IMR-90 (cell line): ENCODE data around the gene PIGN. TPM values are rescaled to one million over a fixed set of nuclear protein-coding genes. Genes with fewer than 3 reads are reported as not detected.

Source experiments
- ATAC-seq: fragments of 200-7000 bp; cut with Tn5 transposase; 2 replicates; pipeline ENCODE4 v1.9.1; 2020; ENCODE audit warnings: low read depth, mild to moderate bottlenecking, moderate library complexity
- BruUV-seq: library from RNA; stranded (reverse); fragments of 400-500 nt; replicated peaks from 2 replicates; lab custom pipeline; 2021; lab: Mats Ljungman, UMichigan
- CTCF ChIA-PET: fragments of 300-600 bp; formaldehyde crosslinking; extraction: SDS; loops from one replicate; lab custom pipeline; 2021; ENCODE audit warnings: antibody characterized with exemption; lab: Yijun Ruan, JAX
- POLR2A ChIA-PET: fragments of 300-600 bp; sonication (Branson Sonifier 250); formaldehyde crosslinking; loops from one replicate; lab custom pipeline; 2022; ENCODE audit warnings: antibody characterized with exemption; ENCODE audit not compliant: unreplicated experiment; lab: Charles Lee
- DNase-seq: peaks from one replicate; pipeline ENCODE4 v3.0.0; 2013
- H2AFZ ChIP-seq: replicated peaks from 2 replicates; pipeline ENCODE3; 2013; ENCODE audit warnings: low read length, mild to moderate bottlenecking; ENCODE audit not compliant: poor library complexity
- H2AK5ac ChIP-seq: 2 replicates; pipeline ENCODE4 v1.6.1; 2013; ENCODE audit warnings: low read depth, low read length, inconsistent platforms
- H2AK9ac ChIP-seq: replicated peaks from 2 replicates; pipeline ENCODE3; 2013; ENCODE audit warnings: mild to moderate bottlenecking, low read depth, low read length, moderate library complexity; ENCODE audit not compliant: poor library complexity
- H2BK120ac ChIP-seq: 2 replicates; pipeline ENCODE4 v1.6.1; 2013; ENCODE audit warnings: low read depth, low read length, inconsistent platforms
- H2BK15ac ChIP-seq: 3 replicates; pipeline ENCODE4 v1.6.1; 2013; ENCODE audit warnings: low read depth, low read length, inconsistent platforms
- H2BK20ac ChIP-seq: 2 replicates; pipeline ENCODE4 v1.6.1; 2013; ENCODE audit warnings: low read depth, mild to moderate bottlenecking, inconsistent platforms, low read length, moderate library complexity
- H2BK5ac ChIP-seq: 2 replicates; pipeline ENCODE4 v1.6.1; 2013; ENCODE audit warnings: mild to moderate bottlenecking, low read depth, low read length, inconsistent platforms; ENCODE audit not compliant: poor library complexity, severe bottlenecking
- H3K14ac ChIP-seq: replicated peaks from 2 replicates; pipeline ENCODE4 v1.6.1; 2013; ENCODE audit warnings: low read depth, low read length, inconsistent platforms
- H3K18ac ChIP-seq: 2 replicates; pipeline ENCODE4 v1.6.1; 2013; ENCODE audit warnings: low read depth, low read length, control low read depth
- H3K23ac ChIP-seq: 2 replicates; pipeline ENCODE4 v1.6.1; 2013; ENCODE audit warnings: low read depth, low read length, inconsistent platforms
- H3K27ac ChIP-seq: 2 replicates; pipeline ENCODE4 v1.5.1; 2013; ENCODE audit warnings: mild to moderate bottlenecking, control low read depth, low read length; ENCODE audit not compliant: insufficient read depth
- H3K27me3 ChIP-seq: 2 replicates; pipeline ENCODE4 v1.6.1; 2013; ENCODE audit warnings: low read length; ENCODE audit not compliant: control insufficient read depth, insufficient read depth
- H3K36me3 ChIP-seq: 2 replicates; pipeline ENCODE4 v1.6.1; 2013; ENCODE audit warnings: low read length, mixed read lengths; ENCODE audit not compliant: control insufficient read depth, insufficient read depth
- H3K4ac ChIP-seq: 2 replicates; pipeline ENCODE4 v1.6.1; 2013; ENCODE audit warnings: low read depth, low read length, inconsistent platforms
- H3K4me1 ChIP-seq: 2 replicates; pipeline ENCODE4 v1.6.1; 2013; ENCODE audit warnings: low read length, mixed read lengths; ENCODE audit not compliant: control insufficient read depth, insufficient read depth
- H3K4me2 ChIP-seq: 2 replicates; pipeline ENCODE4 v1.6.1; 2013; ENCODE audit warnings: low read depth, mild to moderate bottlenecking, control low read depth, low read length, moderate library complexity
- H3K4me3 ChIP-seq: 2 replicates; pipeline ENCODE4 v1.5.1; 2013; ENCODE audit warnings: low read depth, mild to moderate bottlenecking, control low read depth, low read length, moderate library complexity; ENCODE audit not compliant: insufficient read depth
- H3K56ac ChIP-seq: 2 replicates; pipeline ENCODE4 v1.6.1; 2013; ENCODE audit warnings: low read length, inconsistent platforms; ENCODE audit not compliant: insufficient read depth; ENCODE audit errors: extremely low read depth
- H3K79me1 ChIP-seq, 2 experiments: 2 replicates each; pipeline ENCODE4 v1.6.1; 2013; ENCODE audit warnings: low read length in 2 of 2, inconsistent platforms in 1 of 2, low read depth in 1 of 2
- H3K9ac ChIP-seq: 2 replicates; pipeline ENCODE4 v1.6.1; 2013; ENCODE audit warnings: low read depth, low read length, control low read depth
- H3K9me1 ChIP-seq: 2 replicates; pipeline ENCODE4 v1.6.1; 2013; ENCODE audit warnings: low read length, inconsistent platforms; ENCODE audit not compliant: insufficient read depth
- H3K9me3 ChIP-seq: 2 replicates; pipeline ENCODE4 v1.6.1; 2013; ENCODE audit warnings: low read length; ENCODE audit not compliant: control insufficient read depth, insufficient read depth
- H4K20me1 ChIP-seq: 2 replicates; pipeline ENCODE4 v1.6.1; 2013; ENCODE audit warnings: low read length, inconsistent platforms; ENCODE audit not compliant: insufficient read depth
- H4K5ac ChIP-seq: 2 replicates; pipeline ENCODE4 v1.6.1; 2013; ENCODE audit warnings: mild to moderate bottlenecking, low read depth, low read length, control low read depth
- H4K8ac ChIP-seq, 2 experiments: 2 replicates each; pipeline ENCODE4 v1.6.1; 2013; ENCODE audit warnings: low read depth in 2 of 2, low read length in 2 of 2, control low read depth in 1 of 2, inconsistent platforms in 1 of 2
- H4K91ac ChIP-seq: 2 replicates; pipeline ENCODE4 v1.6.1; 2013; ENCODE audit warnings: low read depth, low read length, inconsistent platforms; ENCODE audit not compliant: insufficient read depth
- BHLHE40 ChIP-seq: fragments of 150-350 bp; IDR thresholded peaks from 2 replicates; pipeline ENCODE4 v1.6.1; 2016; ENCODE audit warnings: mild to moderate bottlenecking, low read depth, low read length
- CEBPB ChIP-seq: IDR thresholded peaks from 2 replicates; pipeline ENCODE4 v1.6.1; 2012; ENCODE audit warnings: low read depth, low read length, improper control_type of control experiment
- CHD1 ChIP-seq: IDR thresholded peaks from 2 replicates; pipeline ENCODE4 v1.6.1; 2012; ENCODE audit warnings: low read depth, low read length, improper control_type of control experiment
- CTCF ChIP-seq: conservative IDR thresholded peaks from 2 replicates; pipeline ENCODE4 v1.5.1; 2012; ENCODE audit warnings: mild to moderate bottlenecking, low read depth, low read length, improper control_type of control experiment
- FOS ChIP-seq: fragments of 150-350 bp; IDR thresholded peaks from 2 replicates; pipeline ENCODE4 v1.6.1; 2016; ENCODE audit warnings: low read depth, low read length
- MAFK ChIP-seq: IDR thresholded peaks from 2 replicates; pipeline ENCODE4 v1.6.1; 2012; ENCODE audit warnings: low read depth, low read length, improper control_type of control experiment
- MAZ ChIP-seq: IDR thresholded peaks from 2 replicates; pipeline ENCODE4 v1.6.1; 2012; ENCODE audit warnings: low read depth, mild to moderate bottlenecking, low read length, improper control_type of control experiment, moderate library complexity, borderline replicate concordance
- NFE2L2 ChIP-seq: fragments of 150-350 bp; IDR thresholded peaks from 2 replicates; pipeline ENCODE4 v1.6.1; 2016; ENCODE audit warnings: low read depth, mild to moderate bottlenecking, low read length
- RAD21 ChIP-seq: IDR thresholded peaks from 2 replicates; pipeline ENCODE4 v1.6.1; 2012; ENCODE audit warnings: low read length, improper control_type of control experiment
- RCOR1 ChIP-seq: IDR thresholded peaks from 2 replicates; pipeline ENCODE4 v1.6.1; 2012; ENCODE audit warnings: mild to moderate bottlenecking, low read length, improper control_type of control experiment; ENCODE audit not compliant: insufficient replicate concordance
- dilution Hi-C: fragments of 300-500 bp; cut with HindIII; formaldehyde crosslinking; loops from one replicate; pipeline ENCODE4 v1.14.3; 2018; ENCODE audit warnings: low sequenced_read_pairs; ENCODE audit not compliant: unreplicated experiment
- in situ Hi-C: fragments of 300-500 bp; cut with MboI; formaldehyde crosslinking; loops from 3 replicates; pipeline ENCODE4 v1.14.3; 2019; ENCODE audit warnings: low sequenced_read_pairs, inconsistent platforms, mixed read lengths
- intact Hi-C: fragments of 100-400 bp; cut with micrococcal nuclease; formaldehyde crosslinking; loops from 2 replicates; pipeline ENCODE4 v1.10.0; 2022
- polyA plus RNA-seq, 3 experiments: library from polyadenylated mRNA; depleted of rRNA; stranded (reverse); fragments of >200 nt; gene quantifications; 2 replicates each; pipeline ENCODE4 v1.2.3, GENCODE V29; 2012; ENCODE audit warnings: low replicate concordance in 1 of 3
- total RNA-seq: library from RNA; depleted of rRNA; stranded (reverse); fragments of >200 nt; gene quantifications from 2 replicates; pipeline ENCODE4 v1.2.3, GENCODE V29; 2012
- TF ChIP-seq, protein P1 (sequence below): fragments of 150-350 bp; IDR thresholded peaks from 2 replicates; pipeline ENCODE4 v1.6.1; 2016; ENCODE audit warnings: low read depth, mild to moderate bottlenecking, low read length, moderate library complexity, borderline replicate concordance

Gene PIGN
- total and polyA plus RNA-seq, 2 of the 4 experiments (the other 2 are of a cell fraction) = 9.0 to 17.9 TPM

DNA sequence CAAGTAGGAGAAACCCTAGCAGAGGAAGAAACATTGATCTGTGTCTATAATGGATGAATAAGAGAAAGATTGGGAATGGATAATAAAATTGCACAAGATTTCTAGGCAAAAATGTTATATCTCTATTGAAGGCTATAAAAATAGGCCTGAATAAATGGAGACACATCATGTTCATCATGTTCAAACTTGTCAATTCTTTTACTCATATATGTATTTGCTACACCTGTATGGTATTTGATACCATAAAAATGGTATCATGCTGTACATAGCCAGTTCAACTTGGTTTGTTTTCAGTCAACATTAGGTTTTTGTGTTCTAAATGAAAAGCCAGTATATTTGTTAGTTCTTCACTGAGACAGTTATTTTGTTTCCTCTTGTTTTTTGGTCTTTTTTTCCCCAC is 161.9 kb downstream of the PIGN start:
- Histone ChIP-seq H2AK5ac (no peak overlapping the region), H3K27me3 (no peaks in the 10 kb centered on the region), H3K56ac (no peak overlapping the region), H3K4me1 (peaks cover 3% of the 10 kb centered on the region), H2BK15ac (no peak overlapping the region), H3K9me1 (no peaks in the 10 kb centered on the region; the same call in 1 of the 2 replicates), H3K27ac (no peak overlapping the region), H4K91ac (no peak overlapping the region), H4K5ac (no peak overlapping the region), H2BK20ac (no peak overlapping the region), H4K8ac (no peak overlapping the region), H2BK5ac (no peak overlapping the region), H4K20me1 (no peaks in the 10 kb centered on the region), H2BK120ac (no peak overlapping the region), H3K4me2 (no peak overlapping the region), H3K36me3 (no peaks in the 10 kb centered on the region), H3K4me3 (no peak overlapping the region), H3K79me1 (no peaks in the 10 kb centered on the region), H3K4ac (no peak overlapping the region), H3K18ac (no peak overlapping the region), H3K23ac (no peak overlapping the region), H3K9ac (no peak overlapping the region), H2AFZ (no peak overlapping the region), H2AK9ac (no peak overlapping the region), H3K14ac (no peak overlapping the region), H3K9me3 (no peaks in the 10 kb centered on the region)
- DNase-seq (no peak), ATAC-seq (no peak)
- ChIA-PET CTCF (no interaction called here), POLR2A (no interaction called here)
- intact Hi-C loops = loop anchor here (10.0 kb wide), 1 partner anchor 500 kb away; the partner anchor contains the start of gene ZCCHC2
- in situ Hi-C loops = no loop called here
- BruUV-seq = no TSS peak
- dilution Hi-C loops = no loop called here
- TF ChIP-seq MAFK (no peak), NFE2L2 (no peak), BHLHE40 (no peak), RAD21 (no peak), FOS (no peak), CTCF (no peak), CEBPB (no peak), MAZ (no peak), RCOR1 (no peak), CHD1 (no peak)
- TF ChIP-seq, protein P1, sequence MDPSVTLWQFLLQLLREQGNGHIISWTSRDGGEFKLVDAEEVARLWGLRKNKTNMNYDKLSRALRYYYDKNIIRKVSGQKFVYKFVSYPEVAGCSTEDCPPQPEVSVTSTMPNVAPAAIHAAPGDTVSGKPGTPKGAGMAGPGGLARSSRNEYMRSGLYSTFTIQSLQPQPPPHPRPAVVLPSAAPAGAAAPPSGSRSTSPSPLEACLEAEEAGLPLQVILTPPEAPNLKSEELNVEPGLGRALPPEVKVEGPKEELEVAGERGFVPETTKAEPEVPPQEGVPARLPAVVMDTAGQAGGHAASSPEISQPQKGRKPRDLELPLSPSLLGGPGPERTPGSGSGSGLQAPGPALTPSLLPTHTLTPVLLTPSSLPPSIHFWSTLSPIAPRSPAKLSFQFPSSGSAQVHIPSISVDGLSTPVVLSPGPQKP = no peak
